ENCODE data around the gene SEMA3A.

Gene SEMA3A

DNA sequence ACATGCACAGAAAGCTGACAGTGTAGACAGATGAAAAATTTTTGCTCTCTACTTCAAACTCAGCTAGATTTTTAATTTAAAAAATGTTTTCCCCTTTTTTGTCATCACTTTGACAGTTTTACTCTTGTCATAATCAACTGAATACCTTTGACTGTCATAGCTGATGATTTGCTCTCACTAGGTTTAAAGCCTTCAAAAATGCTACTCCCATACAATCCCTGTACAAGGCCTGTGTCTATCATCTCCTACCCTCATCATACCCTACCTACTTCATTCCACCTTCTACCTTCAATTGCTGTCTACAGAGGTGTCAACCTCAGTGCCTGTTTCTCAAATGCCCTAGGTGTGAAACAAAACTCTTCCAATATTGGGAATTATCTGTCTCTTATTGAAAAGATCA, 230.3 kb downstream of the SEMA3A start:
- Mint-ChIP-seq H3K36me3 (ENCODE audit: low read depth) (peaks cover 10% of the 10 kb centered on the region), H3K27me3 (ENCODE audit: low read depth, poor library complexity) (no peaks in the 10 kb centered on the region), H3K9me3 (no peaks in the 10 kb centered on the region), H3K4me3 (no peak overlapping the region), H3K27ac (no peak overlapping the region), H3K4me1 (no peaks in the 10 kb centered on the region)
- no peak for TF ChIP-seq CTCF (IDR thresholded peaks at IDR 0.05)
- no peak for DNase-seq

GRCh38 chr7:83957333-83957732, 237.3 kb downstream of the SEMA3A start:
- Mint-ChIP-seq H3K27ac (no peak overlapping the region), H3K27me3 (ENCODE audit: low read depth, poor library complexity) (no peaks in the 10 kb centered on the region)

GRCh38 chr7:83956104-83956503, 238.5 kb downstream of the SEMA3A start:
- no peak for TF ChIP-seq CTCF (IDR thresholded peaks at IDR 0.05)
- Mint-ChIP-seq H3K27me3 (ENCODE audit: low read depth, poor library complexity) (no peaks in the 10 kb centered on the region), H3K36me3 (ENCODE audit: low read depth) (peaks cover 5% of the 10 kb centered on the region), H3K4me1 (no peaks in the 10 kb centered on the region), H3K4me3 (no peak overlapping the region), H3K9me3 (no peaks in the 10 kb centered on the region), H3K27ac (peak overlapping the region; percentile 4)
- DNase-seq = no peak

More at GRCh38 chr7:83957333-83957732, 237.3 kb downstream of the SEMA3A start:
- Mint-ChIP-seq H3K4me3 (no peak overlapping the region), H3K9me3 (no peaks in the 10 kb centered on the region), H3K36me3 (ENCODE audit: low read depth) (peaks cover 10% of the 10 kb centered on the region), H3K4me1 (no peaks in the 10 kb centered on the region)
- no peak for TF ChIP-seq CTCF (IDR thresholded peaks at IDR 0.05)
- DNase-seq = no peak

- no peak for DNase-seq
- no peak overlapping the region for H3K27ac Mint-ChIP-seq
These were observed 242.4 kb downstream of the SEMA3A start for GRCh38 chr7:83952236-83952635.

DNA sequence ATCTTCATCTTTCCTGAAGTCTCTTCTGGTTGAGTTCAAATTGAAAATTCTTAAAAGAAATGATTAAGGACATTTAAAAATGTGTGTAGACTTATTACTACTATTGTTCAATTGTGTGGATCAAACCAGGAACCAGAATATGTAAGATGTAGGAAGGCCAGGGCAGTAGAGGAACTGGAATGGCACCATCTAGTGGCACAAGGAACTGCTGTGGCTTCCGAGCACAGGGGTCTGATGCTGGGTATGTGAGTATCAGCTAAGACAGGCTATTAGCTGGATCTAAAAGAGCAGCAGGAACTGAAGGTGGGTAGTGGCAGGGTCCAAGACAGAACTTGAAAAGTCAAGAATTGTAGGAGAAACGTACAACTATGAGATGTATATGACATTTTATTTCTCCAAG, 247.3 kb downstream of the SEMA3A start:
- no peak overlapping the region for H3K4me3 Mint-ChIP-seq
- no peaks in the 10 kb centered on the region for H3K27me3 Mint-ChIP-seq (ENCODE audit: low read depth, poor library complexity)
- H3K9me3 Mint-ChIP-seq = no peaks in the 10 kb centered on the region
- no peaks in the 10 kb centered on the region for H3K36me3 Mint-ChIP-seq (ENCODE audit: low read depth)
- H3K4me1 Mint-ChIP-seq = no peaks in the 10 kb centered on the region
- no peak overlapping the region for H3K27ac Mint-ChIP-seq
- TF ChIP-seq CTCF (IDR thresholded peaks at IDR 0.05) = peak; percentile 35
- DNase-seq = peak; percentile 6

More at GRCh38 chr7:83952236-83952635, 242.4 kb downstream of the SEMA3A start:
- no peaks in the 10 kb centered on the region for H3K27me3 Mint-ChIP-seq (ENCODE audit: low read depth, poor library complexity)
- H3K36me3 Mint-ChIP-seq (ENCODE audit: low read depth) = no peaks in the 10 kb centered on the region
- H3K9me3 Mint-ChIP-seq = no peaks in the 10 kb centered on the region
- no peak for TF ChIP-seq CTCF (IDR thresholded peaks at IDR 0.05)
- H3K4me1 Mint-ChIP-seq = no peaks in the 10 kb centered on the region
- H3K4me3 Mint-ChIP-seq = no peak overlapping the region

- H3K4me3 Mint-ChIP-seq = no peak overlapping the region
- no peak for DNase-seq
- TF ChIP-seq CTCF (IDR thresholded peaks at IDR 0.05) = no peak
- no peaks in the 10 kb centered on the region for H3K27me3 Mint-ChIP-seq (ENCODE audit: low read depth, poor library complexity)
- no peaks in the 10 kb centered on the region for H3K9me3 Mint-ChIP-seq
- H3K36me3 Mint-ChIP-seq (ENCODE audit: low read depth) = no peaks in the 10 kb centered on the region
- no peaks in the 10 kb centered on the region for H3K4me1 Mint-ChIP-seq
- no peak overlapping the region for H3K27ac Mint-ChIP-seq
These were observed 247.8 kb downstream of the SEMA3A start for GRCh38 chr7:83946801-83947200.

Data from nephron progenitor cell (in vitro differentiated cells).